Hepatocyte (in vitro differentiated cells): ENCODE measurements around the gene RASAL1.

Experiments
- EZH2 ChIP-seq: fragments of 200-600 bp; sonication (generic); IDR thresholded peaks from 2 replicates; pipeline ENCODE4 v1.6.1; 2016; ENCODE audit warnings: antibody characterized with exemption, mild to moderate bottlenecking, borderline replicate concordance
- EZH2phosphoT487 ChIP-seq: fragments of 200-600 bp; sonication (generic); IDR thresholded peaks from one replicate; pipeline ENCODE4 v1.6.1; 2018; ENCODE audit warnings: antibody characterized with exemption, mild to moderate bottlenecking, low read depth, moderate library complexity; ENCODE audit not compliant: unreplicated experiment, severe bottlenecking
- TF ChIP-seq, protein P1 (sequence below): fragments of 200-600 bp; sonication (generic); IDR thresholded peaks from 2 replicates; pipeline ENCODE4 v1.5.1; 2016; ENCODE audit warnings: antibody characterized with exemption, mild to moderate bottlenecking; ENCODE audit not compliant: poor library complexity

DNA sequence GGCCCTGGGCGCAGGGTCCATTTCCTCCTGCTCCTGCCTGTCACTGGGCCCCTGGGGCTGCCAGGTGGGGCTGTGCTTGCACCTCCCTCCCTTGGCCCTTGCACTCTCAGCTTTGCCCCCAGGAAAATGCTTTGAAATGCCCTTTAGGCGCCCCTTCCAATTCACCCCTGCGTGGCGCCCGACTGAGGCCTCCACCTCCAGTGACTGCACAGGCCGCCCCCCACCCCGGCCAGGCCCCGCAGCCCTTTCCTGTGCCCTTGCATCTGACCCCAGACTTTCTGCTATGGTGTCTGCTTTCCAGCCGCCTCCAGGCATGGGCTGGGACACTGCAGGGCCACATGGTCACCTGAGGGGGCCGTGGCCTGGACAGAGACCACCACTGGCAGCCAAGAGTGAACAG, 32.3 kb upstream of the RASAL1 start:
- TF ChIP-seq, protein P1, sequence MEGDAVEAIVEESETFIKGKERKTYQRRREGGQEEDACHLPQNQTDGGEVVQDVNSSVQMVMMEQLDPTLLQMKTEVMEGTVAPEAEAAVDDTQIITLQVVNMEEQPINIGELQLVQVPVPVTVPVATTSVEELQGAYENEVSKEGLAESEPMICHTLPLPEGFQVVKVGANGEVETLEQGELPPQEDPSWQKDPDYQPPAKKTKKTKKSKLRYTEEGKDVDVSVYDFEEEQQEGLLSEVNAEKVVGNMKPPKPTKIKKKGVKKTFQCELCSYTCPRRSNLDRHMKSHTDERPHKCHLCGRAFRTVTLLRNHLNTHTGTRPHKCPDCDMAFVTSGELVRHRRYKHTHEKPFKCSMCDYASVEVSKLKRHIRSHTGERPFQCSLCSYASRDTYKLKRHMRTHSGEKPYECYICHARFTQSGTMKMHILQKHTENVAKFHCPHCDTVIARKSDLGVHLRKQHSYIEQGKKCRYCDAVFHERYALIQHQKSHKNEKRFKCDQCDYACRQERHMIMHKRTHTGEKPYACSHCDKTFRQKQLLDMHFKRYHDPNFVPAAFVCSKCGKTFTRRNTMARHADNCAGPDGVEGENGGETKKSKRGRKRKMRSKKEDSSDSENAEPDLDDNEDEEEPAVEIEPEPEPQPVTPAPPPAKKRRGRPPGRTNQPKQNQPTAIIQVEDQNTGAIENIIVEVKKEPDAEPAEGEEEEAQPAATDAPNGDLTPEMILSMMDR: no peak
- TF ChIP-seq EZH2: no peak
- no peak for TF ChIP-seq EZH2phosphoT487
